A375 (cell line): ENCODE measurements around the gene NIF3L1. TPM values are rescaled to one million over a fixed set of nuclear protein-coding genes. Genes with fewer than 3 reads are reported as not detected.

Experiments used
- small RNA-seq: library from RNA; depleted of rRNA; stranded (forward); fragments of <200 nt; gene quantifications from one replicate; pipeline ENCODE3, GENCODE V24; 2014
- total RNA-seq: library from RNA; depleted of rRNA; stranded (reverse); fragments of >200 nt; shearing (Covaris generic); gene quantifications from 2 replicates; pipeline ENCODE4 v1.2.3, GENCODE V29; 2014; rRNA removed

The NIF3L1 gene, protein sequence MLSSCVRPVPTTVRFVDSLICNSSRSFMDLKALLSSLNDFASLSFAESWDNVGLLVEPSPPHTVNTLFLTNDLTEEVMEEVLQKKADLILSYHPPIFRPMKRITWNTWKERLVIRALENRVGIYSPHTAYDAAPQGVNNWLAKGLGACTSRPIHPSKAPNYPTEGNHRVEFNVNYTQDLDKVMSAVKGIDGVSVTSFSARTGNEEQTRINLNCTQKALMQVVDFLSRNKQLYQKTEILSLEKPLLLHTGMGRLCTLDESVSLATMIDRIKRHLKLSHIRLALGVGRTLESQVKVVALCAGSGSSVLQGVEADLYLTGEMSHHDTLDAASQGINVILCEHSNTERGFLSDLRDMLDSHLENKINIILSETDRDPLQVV
- 24.5 and 29.8 TPM in 2 replicates for total RNA-seq

DNA sequence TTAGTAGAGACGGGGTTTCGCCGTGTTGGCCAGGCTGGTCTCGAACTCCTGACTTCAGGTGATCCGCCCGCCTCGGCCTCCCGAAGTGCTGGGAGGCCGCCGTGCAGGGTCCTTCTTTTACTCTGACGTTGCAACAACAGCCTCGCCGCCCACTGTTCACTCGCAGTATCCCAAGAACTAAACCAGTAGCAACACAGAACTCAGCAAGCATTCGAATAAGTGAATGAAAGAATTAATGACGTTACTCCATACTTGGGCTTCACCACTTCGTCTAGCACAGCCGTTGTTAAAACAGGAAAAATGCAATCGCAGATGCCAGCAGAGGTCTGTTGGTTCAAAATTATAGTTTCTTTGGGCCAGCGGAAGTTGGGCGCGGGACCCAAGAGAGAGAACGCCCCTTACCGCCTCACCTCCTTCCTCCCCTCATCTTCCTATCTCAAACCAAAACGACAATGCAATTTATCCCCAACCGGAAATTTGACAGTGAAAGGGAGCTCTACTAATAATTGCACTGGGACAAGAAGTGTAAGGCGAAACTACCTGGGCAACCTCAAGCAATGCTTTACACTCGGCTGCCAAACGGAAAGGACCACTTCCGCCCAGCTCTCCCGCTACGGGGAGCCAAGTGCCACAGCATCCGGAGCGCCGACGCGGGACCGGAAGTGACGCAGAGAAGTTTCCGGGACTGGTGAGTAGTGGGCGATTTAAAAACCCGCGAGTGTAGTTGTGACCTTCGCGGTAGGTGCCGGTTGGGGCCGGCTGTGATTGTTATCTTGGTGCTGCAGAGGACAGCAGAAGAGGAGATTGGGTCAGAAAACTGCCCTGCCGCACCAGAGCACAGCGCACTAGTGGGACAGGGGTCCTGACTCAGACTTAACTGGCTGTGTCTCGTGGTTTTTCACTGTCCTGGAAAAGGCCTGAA, at the start of gene NIF3L1, which contains the start of gene PPIL3:
TSS of gene NIF3L1 (plus strand) at position 668 of the 922 bp plus-strand sequence. CDS start 2,573 bp downstream, outside the sequence.
TSS of gene PPIL3 (minus strand) at position 374 of the 922 bp plus-strand sequence. CDS start 1,462 bp downstream, outside the sequence.

DNA sequence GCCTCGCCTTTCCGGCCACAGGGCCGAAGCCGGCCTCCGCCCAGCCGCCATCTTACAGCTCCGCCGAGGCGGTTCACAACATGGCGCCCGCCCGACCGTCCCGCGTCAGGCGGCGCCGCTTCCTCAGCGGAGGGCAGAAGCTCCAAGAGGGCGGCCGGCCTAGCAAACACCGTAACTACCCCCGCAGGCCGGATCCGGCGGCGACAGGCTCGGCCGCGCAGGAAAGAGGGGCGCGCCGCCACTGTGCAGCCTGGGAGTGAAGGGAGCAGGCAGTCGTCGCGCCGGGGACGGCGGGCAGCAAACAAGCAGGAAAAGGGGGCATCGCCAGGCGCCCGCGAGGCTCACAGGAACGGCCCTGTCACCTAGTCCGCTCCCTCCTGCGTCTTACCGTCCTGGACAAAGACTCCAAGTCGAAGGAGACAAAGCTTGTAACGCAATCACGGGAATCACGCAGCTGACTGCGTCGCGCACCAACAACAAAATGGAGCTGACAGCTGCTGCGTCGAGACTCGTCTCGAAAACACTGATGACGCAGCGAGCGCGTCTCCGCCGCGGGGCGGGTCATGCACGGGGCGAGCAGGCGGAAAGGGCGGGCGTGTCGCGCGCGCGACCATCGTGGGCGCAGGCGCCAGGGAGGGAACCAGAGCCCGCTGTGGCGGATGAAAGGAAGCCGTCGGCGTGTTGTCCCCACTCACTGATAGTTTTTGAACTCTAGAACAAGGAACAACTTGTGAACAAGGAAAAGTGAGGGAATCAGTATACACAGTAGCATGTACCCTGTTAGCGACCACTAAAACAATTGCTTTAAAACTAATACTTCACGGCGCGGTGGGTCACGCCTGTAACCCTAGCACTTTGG, 24.8 kb upstream of the NIF3L1 start, which contains the start of gene CLK1:
TSS of gene CLK1 (minus strand) at position 483 of the 859 bp plus-strand sequence. CDS start 2,796 bp downstream, outside the sequence.

Small RNAs within 50 kb of the gene (small RNA-seq; reads per million reads assigned to genes)
- gene RF00019 (not detected), gene RNA5SP115 (0.13 reads per million), gene RNU6-312P (not detected), gene RNU6-762P (not detected)

Other genes starting within 250 kb of the NIF3L1 start
- gene BZW1, start 77.5 kb upstream of the NIF3L1 start, total RNA-seq: 163 and 202 TPM in 2 replicates
- 34.0 and 37.2 TPM in 2 replicates for gene CLK1, start 24.7 kb upstream of the NIF3L1 start, total RNA-seq
- gene PPIL3, start 294 bp upstream of the NIF3L1 start, total RNA-seq: 22.2 and 26.1 TPM in 2 replicates
- 10.8 and 17.9 TPM in 2 replicates for gene ORC2, start 74.3 kb downstream of the NIF3L1 start, total RNA-seq
- gene HYCC2, start 182.3 kb downstream of the NIF3L1 start, total RNA-seq: 2.6 and 2.7 TPM in 2 replicates
- gene NDUFB3, start 182.6 kb downstream of the NIF3L1 start, total RNA-seq: 82.9 and 86.4 TPM in 2 replicates
- gene CFLAR, start 226.8 kb downstream of the NIF3L1 start, total RNA-seq: 17.9 and 18.2 TPM in 2 replicates